ENCODE measurements around the gene SMIM41.

- no peak for TF ChIP-seq GATA2 (IDR thresholded peaks at IDR 0.05; ENCODE audit: low read depth, low read length)
- no peak for TF ChIP-seq GATA3 (IDR thresholded peaks at IDR 0.05; ENCODE audit: low read depth, low read length)
These were observed 17.0 kb downstream of the SMIM41 start for GRCh38 chr12:52096332-52097044.
